ENCODE measurements around the gene GPALPP1.

DNA sequence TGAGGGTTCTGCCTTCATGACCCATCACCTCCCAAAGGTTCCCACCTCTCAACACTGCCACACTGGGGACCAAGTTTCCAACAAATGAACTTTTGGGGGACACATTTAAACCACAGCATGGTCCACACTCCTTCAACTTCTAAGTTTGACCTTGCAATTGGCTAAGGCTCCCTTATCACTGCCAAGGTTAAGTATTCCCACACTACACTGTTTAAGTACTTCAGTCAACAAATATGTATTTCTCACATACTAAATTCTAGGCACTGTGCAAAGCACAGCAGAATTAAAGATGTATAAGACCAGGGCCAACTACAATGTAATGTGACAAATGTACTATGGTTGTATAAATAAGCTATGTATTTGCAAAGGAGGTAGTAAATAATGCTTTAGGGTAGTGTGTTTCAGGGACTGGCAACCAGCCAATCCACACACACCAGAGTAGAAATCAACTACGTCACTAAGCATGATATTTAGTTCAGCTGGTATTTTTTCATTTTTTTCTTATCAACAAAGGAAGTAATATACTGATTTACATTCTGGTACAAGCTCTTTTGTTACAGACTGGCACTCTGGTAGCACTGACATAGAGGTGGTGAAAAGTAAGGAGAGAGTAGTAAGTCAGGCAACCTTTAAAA, 12.3 kb upstream of the GPALPP1 start:
- TF ChIP-seq EP300 (IDR thresholded peaks at IDR 0.05) (no peak), CTCF (IDR thresholded peaks at IDR 0.05) (no peak), POLR2A (IDR thresholded peaks at IDR 0.05) (no peak), POLR2AphosphoS5 (IDR thresholded peaks at IDR 0.05) (no peak)

All from stomach (tissue), 4 donors.